Panc1 (cell line): ENCODE measurements around the gene CHRNA7.

Experiments used
- CTCF ChIP-seq: fragments of 450-650 bp; IDR thresholded peaks from 2 replicates; pipeline ENCODE4 v1.5.1; 2017; ENCODE audit warnings: mild to moderate bottlenecking
- POLR2AphosphoS5 ChIP-seq: IDR thresholded peaks from 2 replicates; pipeline ENCODE4 v1.6.1; 2012; ENCODE audit warnings: mild to moderate bottlenecking, low read depth, low read length, moderate library complexity
- REST ChIP-seq, 2 experiments: IDR thresholded peaks; 2 replicates each; pipeline ENCODE4 v1.6.1; 2011 to 2012; ENCODE audit warnings: low read depth in 2 of 2, control low read depth in 1 of 2, low read length in 1 of 2, mild to moderate bottlenecking in 1 of 2, moderate library complexity in 1 of 2; ENCODE audit not compliant: insufficient read depth in 1 of 2

GRCh38 chr15:32091505-32092380, 61.4 kb downstream of the CHRNA7 start:
- TF ChIP-seq CTCF (no peak), REST (IDR thresholded peaks at IDR 0.05; ENCODE audit: insufficient read depth in 1 of 2, low read depth in 2 of 2, low read length in 1 of 2) (no peak), POLR2AphosphoS5 (no peak)
